Activated naive CD4-positive, alpha-beta T cell treated with anti-CD3 and anti-CD28 coated beads for 36 hours (primary cell): Measurements from ENCODE around the gene USP3. TPM values are rescaled to one million over a fixed set of nuclear protein-coding genes. Genes with fewer than 3 reads are reported as not detected.

Experiments
- CTCF ChIA-PET: fragments of 350-600 bp; sonication (Branson Sonifier 250); formaldehyde crosslinking; loops from one replicate; lab custom pipeline; 2021; ENCODE audit warnings: antibody characterized with exemption; lab: Charles Lee
- DNase-seq: peaks from one replicate; pipeline ENCODE4 v3.0.0-alpha.2; 2020
- H3K27ac Mint-ChIP-seq: one replicate; pipeline ENCODE4 v1.8.0; 2021; ENCODE audit warnings: mild to moderate bottlenecking, mixed read lengths
- H3K27me3 Mint-ChIP-seq: one replicate; pipeline ENCODE4 v1.8.0; 2021; ENCODE audit warnings: low read depth, mixed read lengths
- H3K36me3 Mint-ChIP-seq: one replicate; pipeline ENCODE4 v1.8.0; 2021; ENCODE audit warnings: low read depth, mixed read lengths
- H3K4me1 Mint-ChIP-seq: one replicate; pipeline ENCODE4 v1.8.0; 2021; ENCODE audit warnings: low read depth, mixed read lengths
- H3K4me3 Mint-ChIP-seq: one replicate; pipeline ENCODE4 v1.8.0; 2021; ENCODE audit warnings: mild to moderate bottlenecking, moderate library complexity, mixed read lengths
- H3K9me3 Mint-ChIP-seq: one replicate; pipeline ENCODE4 v1.8.0; 2021; ENCODE audit warnings: mixed read lengths
- intact Hi-C: fragments of 100-400 bp; cut with micrococcal nuclease; formaldehyde crosslinking; loops from one replicate; pipeline ENCODE4 v1.15.1; 2023
- total RNA-seq, 2 experiments: library from RNA; stranded (reverse); gene quantifications; one replicate each; pipeline ENCODE4 v1.2.3, GENCODE V29; 2021

USP3 gene
- total RNA-seq, 2 experiments from 2014 or later: 49.9 to 52.2 TPM

GRCh38 chr15:63466378-63467192 is 37.8 kb upstream of the USP3 start:
- CTCF ChIA-PET: interaction anchor here (0.6 to 7.4 kb wide), 42 partner anchors 9 to 603 kb away, joined by 3 to 101 read pairs (median 4); partner anchors contain the start of gene FBXL22
- no peaks in the 10 kb centered on the region for H3K27me3 Mint-ChIP-seq
- H3K36me3 Mint-ChIP-seq: no peaks in the 10 kb centered on the region
- peaks cover 23% of the 10 kb centered on the region for H3K4me1 Mint-ChIP-seq
- no peak overlapping the region for H3K4me3 Mint-ChIP-seq
- intact Hi-C loops: loop anchor here (1.0 to 10.0 kb wide), 5 partner anchors 133 to 686 kb away; partner anchors contain the start of gene SNX22
- no peaks in the 10 kb centered on the region for H3K9me3 Mint-ChIP-seq
- DNase-seq: peak; percentile 71
- H3K27ac Mint-ChIP-seq: no peak overlapping the region

- no peaks in the 10 kb centered on the region for H3K36me3 Mint-ChIP-seq
- H3K4me3 Mint-ChIP-seq: no peak overlapping the region
- no peaks in the 10 kb centered on the region for H3K9me3 Mint-ChIP-seq
- DNase-seq: peak; percentile 68
- peaks cover 37% of the 10 kb centered on the region for H3K4me1 Mint-ChIP-seq
- intact Hi-C loops: loop anchor here (1.0 to 10.0 kb wide), 5 partner anchors 10 to 683 kb away; partner anchors contain the start of gene SNX22
- H3K27ac Mint-ChIP-seq: peak overlapping the region; percentile 78
- CTCF ChIA-PET: interaction anchor here (0.9 to 7.4 kb wide), 3 partner anchors 15 to 130 kb away, joined by 4 to 101 read pairs (median 5); partner anchors contain the start of gene FBXL22
- H3K27me3 Mint-ChIP-seq: no peaks in the 10 kb centered on the region
These were observed 35.2 kb upstream of the USP3 start for GRCh38 chr15:63469190-63469589.

GRCh38 chr15:63469984-63470383 is 34.4 kb upstream of the USP3 start:
- Mint-ChIP-seq H3K36me3 (no peaks in the 10 kb centered on the region), H3K4me1 (peaks cover 45% of the 10 kb centered on the region), H3K27ac (no peak overlapping the region), H3K4me3 (no peak overlapping the region), H3K27me3 (no peaks in the 10 kb centered on the region), H3K9me3 (no peaks in the 10 kb centered on the region)
- intact Hi-C loops: loop anchor here (1.0 to 10.0 kb wide), 5 partner anchors 9 to 682 kb away; partner anchors contain the start of gene SNX22
- no peak for DNase-seq
- CTCF ChIA-PET: interaction anchor here (0.7 kb wide), 2 partner anchors 105 to 612 kb away, joined by 3 to 4 read pairs; no protein-coding TSS in a partner anchor

GRCh38 chr15:63473007-63473748 is 31.2 kb upstream of the USP3 start:
- peak; percentile 53 for DNase-seq
- H3K27me3 Mint-ChIP-seq: no peaks in the 10 kb centered on the region
- H3K27ac Mint-ChIP-seq: peak overlapping the region; percentile 17
- no peaks in the 10 kb centered on the region for H3K9me3 Mint-ChIP-seq
- peaks cover 53% of the 10 kb centered on the region for H3K4me1 Mint-ChIP-seq
- no peak overlapping the region for H3K4me3 Mint-ChIP-seq
- CTCF ChIA-PET: interaction anchor here (1.2 to 1.3 kb wide), 2 partner anchors 32 to 127 kb away, joined by 3 to 4 read pairs; no protein-coding TSS in a partner anchor
- intact Hi-C loops: no loop called here
- no peaks in the 10 kb centered on the region for H3K36me3 Mint-ChIP-seq

GRCh38 chr15:63473749-63473998 is 30.7 kb upstream of the USP3 start:
- intact Hi-C loops: no loop called here
- Mint-ChIP-seq H3K27me3 (no peaks in the 10 kb centered on the region), H3K4me3 (no peak overlapping the region), H3K9me3 (no peaks in the 10 kb centered on the region), H3K36me3 (no peaks in the 10 kb centered on the region), H3K4me1 (peaks cover 53% of the 10 kb centered on the region), H3K27ac (peak overlapping the region; percentile 89)
- no peak for DNase-seq
- CTCF ChIA-PET: interaction anchor here (1.3 kb wide), 1 partner anchor 32 kb away, joined by 3 read pairs; no protein-coding TSS in a partner anchor

- peaks cover 53% of the 10 kb centered on the region for H3K4me1 Mint-ChIP-seq
- CTCF ChIA-PET: interaction anchor here (0.7 to 1.3 kb wide), 2 partner anchors 31 to 36 kb away, joined by 3 read pairs; no protein-coding TSS in a partner anchor
These were observed 30.2 kb upstream of the USP3 start for GRCh38 chr15:63473999-63474809.

GRCh38 chr15:63474810-63475316 is 29.5 kb upstream of the USP3 start:
- intact Hi-C loops: loop anchor here (1.0 to 2.0 kb wide), 3 partner anchors 22 to 262 kb away; no protein-coding TSS in a partner anchor
- H3K4me3 Mint-ChIP-seq: no peak overlapping the region
- H3K27ac Mint-ChIP-seq: no peak overlapping the region
- CTCF ChIA-PET: interaction anchor here (0.7 to 1.2 kb wide), 4 partner anchors 8 to 125 kb away, joined by 3 to 7 read pairs (median 5); partner anchors contain the start of gene USP3
- DNase-seq: peak; percentile 33
- H3K9me3 Mint-ChIP-seq: no peaks in the 10 kb centered on the region
- no peaks in the 10 kb centered on the region for H3K36me3 Mint-ChIP-seq
- H3K4me1 Mint-ChIP-seq: peaks cover 55% of the 10 kb centered on the region
- no peaks in the 10 kb centered on the region for H3K27me3 Mint-ChIP-seq

More at GRCh38 chr15:63473999-63474809, 30.2 kb upstream of the USP3 start:
- Mint-ChIP-seq H3K9me3 (no peaks in the 10 kb centered on the region), H3K27ac (peak overlapping the region; percentile 89), H3K27me3 (no peaks in the 10 kb centered on the region), H3K4me3 (no peak overlapping the region), H3K36me3 (no peaks in the 10 kb centered on the region)
- peak; percentile 88 for DNase-seq
- intact Hi-C loops: loop anchor here (1.0 to 2.0 kb wide), 3 partner anchors 23 to 261 kb away; no protein-coding TSS in a partner anchor

- Mint-ChIP-seq H3K36me3 (no peaks in the 10 kb centered on the region), H3K27me3 (no peaks in the 10 kb centered on the region), H3K9me3 (no peaks in the 10 kb centered on the region), H3K4me3 (no peak overlapping the region), H3K4me1 (peaks cover 62% of the 10 kb centered on the region), H3K27ac (no peak overlapping the region)
- intact Hi-C loops: loop anchor here (2.0 kb wide), 1 partner anchor 263 kb away; no protein-coding TSS in a partner anchor
- CTCF ChIA-PET: interaction anchor here (0.7 to 1.8 kb wide), 6 partner anchors 9 to 124 kb away, joined by 3 to 7 read pairs (median 4); partner anchors contain the start of gene USP3
- DNase-seq: no peak
These were observed 28.7 kb upstream of the USP3 start for GRCh38 chr15:63475707-63476106.

GRCh38 chr15:63476229-63476632 is 28.2 kb upstream of the USP3 start:
- Mint-ChIP-seq H3K4me1 (peaks cover 67% of the 10 kb centered on the region), H3K27ac (no peak overlapping the region), H3K27me3 (no peaks in the 10 kb centered on the region), H3K4me3 (no peak overlapping the region), H3K9me3 (no peaks in the 10 kb centered on the region), H3K36me3 (no peaks in the 10 kb centered on the region)
- intact Hi-C loops: no loop called here
- no peak for DNase-seq
- CTCF ChIA-PET: interaction anchor here (1.0 to 1.8 kb wide), 3 partner anchors 12 to 36 kb away, joined by 4 to 5 read pairs (median 5); no protein-coding TSS in a partner anchor

- peaks cover 77% of the 10 kb centered on the region for H3K4me1 Mint-ChIP-seq
- intact Hi-C loops: no loop called here
- no peak overlapping the region for H3K27ac Mint-ChIP-seq
- no peaks in the 10 kb centered on the region for H3K27me3 Mint-ChIP-seq
- DNase-seq: no peak
- H3K4me3 Mint-ChIP-seq: no peak overlapping the region
- no peaks in the 10 kb centered on the region for H3K36me3 Mint-ChIP-seq
- H3K9me3 Mint-ChIP-seq: no peaks in the 10 kb centered on the region
- CTCF ChIA-PET: interaction anchor here (0.8 to 4.5 kb wide), 4 partner anchors 9 to 122 kb away, joined by 3 to 19 read pairs (median 6); no protein-coding TSS in a partner anchor
These were observed 26.1 kb upstream of the USP3 start for GRCh38 chr15:63478243-63478642.

GRCh38 chr15:63480441-63480821 is 24.0 kb upstream of the USP3 start:
- peaks cover 80% of the 10 kb centered on the region for H3K4me1 Mint-ChIP-seq
- H3K9me3 Mint-ChIP-seq: no peaks in the 10 kb centered on the region
- no peaks in the 10 kb centered on the region for H3K27me3 Mint-ChIP-seq
- CTCF ChIA-PET: interaction anchor here (0.9 to 4.5 kb wide), 5 partner anchors 14 to 119 kb away, joined by 3 to 19 read pairs (median 7); no protein-coding TSS in a partner anchor
- H3K36me3 Mint-ChIP-seq: no peaks in the 10 kb centered on the region
- peak overlapping the region; percentile 89 for H3K27ac Mint-ChIP-seq
- DNase-seq: no peak
- intact Hi-C loops: loop anchor here (5.0 kb wide), 1 partner anchor 288 kb away; no protein-coding TSS in a partner anchor
- H3K4me3 Mint-ChIP-seq: no peak overlapping the region
